Loucy (cell line): ENCODE data around the gene ZNF587B.
A peak's percentile ranks its signal among the peaks of the same experiment; 100 is the strongest.
"Not testable (repeated sequence)": the region's sequence is repeated elsewhere in the genome, so short reads cannot be mapped to it uniquely, and the experiment has no call there.

Source experiments
- H2AFZ ChIP-seq: fragments of 200-600 bp; sonication (generic); 2 replicates; pipeline ENCODE4 v1.6.0; 2016; ENCODE audit warnings: antibody characterized with exemption, mild to moderate bottlenecking, low read length, moderate library complexity
- H3F3A ChIP-seq: fragments of 200-600 bp; 2 replicates; pipeline ENCODE4 v1.6.0; 2016; ENCODE audit warnings: antibody characterized with exemption, low read depth, mild to moderate bottlenecking
- H3K27me3 ChIP-seq: fragments of 200-600 bp; sonication (generic); 2 replicates; pipeline ENCODE4 v1.6.1; 2014; ENCODE audit warnings: low read length, mild to moderate bottlenecking; ENCODE audit not compliant: insufficient read depth, poor library complexity, severe bottlenecking
- H3K36me3 ChIP-seq: fragments of 200-600 bp; sonication (generic); 2 replicates; pipeline ENCODE4 v1.6.1; 2016; ENCODE audit warnings: low read length; ENCODE audit not compliant: insufficient read depth
- H3K4me1 ChIP-seq: fragments of 200-600 bp; sonication (generic); 2 replicates; pipeline ENCODE4 v1.5.1; 2014; ENCODE audit warnings: low read length, mild to moderate bottlenecking; ENCODE audit not compliant: insufficient read depth, poor library complexity, severe bottlenecking
- H3K4me2 ChIP-seq: fragments of 200-600 bp; sonication (generic); 2 replicates; pipeline ENCODE4 v1.6.0; 2014; ENCODE audit warnings: antibody characterized with exemption, low read length, low read depth, mild to moderate bottlenecking; ENCODE audit not compliant: poor library complexity, severe bottlenecking
- H3K4me3 ChIP-seq: fragments of 200-600 bp; sonication (generic); 2 replicates; pipeline ENCODE4 v1.5.1; 2014; ENCODE audit warnings: low read length, mild to moderate bottlenecking, mixed read lengths; ENCODE audit not compliant: poor library complexity, severe bottlenecking
- H3K79me2 ChIP-seq: fragments of 200-600 bp; sonication (generic); 2 replicates; pipeline ENCODE4 v1.6.1; 2014; ENCODE audit warnings: low read length; ENCODE audit not compliant: insufficient read depth
- H3K9ac ChIP-seq: fragments of 200-600 bp; sonication (generic); 2 replicates; pipeline ENCODE4 v1.6.0; 2014; ENCODE audit warnings: mild to moderate bottlenecking, low read depth, low read length, moderate library complexity; ENCODE audit not compliant: poor library complexity, severe bottlenecking
- H3K9me2 ChIP-seq: fragments of 200-600 bp; sonication (generic); replicated peaks from 2 replicates; pipeline ENCODE4 v1.6.1; 2016; ENCODE audit warnings: low read depth, low read length, mixed read lengths
- H3K9me3 ChIP-seq: fragments of 200-600 bp; sonication (generic); 2 replicates; pipeline ENCODE4 v1.6.1; 2014; ENCODE audit warnings: mild to moderate bottlenecking, antibody characterized with exemption, low read length, low read depth; ENCODE audit not compliant: insufficient read depth
- H4K20me1 ChIP-seq: fragments of 200-600 bp; sonication (generic); 2 replicates; pipeline ENCODE4 v1.6.0; 2014; ENCODE audit warnings: antibody characterized with exemption, low read length, mild to moderate bottlenecking; ENCODE audit not compliant: insufficient read depth, poor library complexity, severe bottlenecking
- CTCF ChIP-seq: fragments of 200-600 bp; sonication (generic); conservative IDR thresholded peaks from 2 replicates; pipeline ENCODE4 v1.5.1; 2014; ENCODE audit warnings: mild to moderate bottlenecking, antibody characterized with exemption, low read length
- EZH2phosphoT487 ChIP-seq: fragments of 200-600 bp; IDR thresholded peaks from 2 replicates; pipeline ENCODE4 v1.6.1; 2018; ENCODE audit warnings: antibody characterized with exemption, mild to moderate bottlenecking, moderate library complexity, borderline replicate concordance

The ZNF587B gene

DNA sequence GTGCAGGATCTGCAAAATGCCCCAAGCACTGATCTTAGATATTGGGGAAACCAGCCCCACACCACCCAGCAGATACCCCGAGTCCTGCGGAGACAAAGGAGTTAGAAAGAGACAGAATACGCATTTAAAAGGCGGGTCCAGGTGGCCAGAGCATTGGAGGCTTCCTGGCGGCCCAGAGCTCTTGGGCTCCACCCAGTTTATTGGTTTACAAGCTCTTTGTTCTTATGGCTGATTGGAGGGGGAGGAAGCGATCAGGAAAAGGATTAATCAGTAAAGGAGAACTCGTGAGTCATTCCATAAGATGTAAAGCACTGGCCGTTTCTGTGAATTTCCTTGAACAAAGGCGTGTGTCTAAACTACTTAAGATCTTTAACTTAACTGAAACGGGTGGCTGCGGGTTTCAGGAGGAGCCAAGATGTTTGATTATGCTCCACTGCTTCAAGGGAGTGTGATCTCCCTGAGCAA lies 20.5 kb downstream of the ZNF587B start:
- Histone ChIP-seq H3K9me2 (no peaks in the 10 kb centered on the region), H3K4me2 (peak overlapping the region; percentile 87), H4K20me1 (peaks cover 14% of the 10 kb centered on the region), H3K9me3 (no peaks in the 10 kb centered on the region), H3K9ac (peak overlapping the region; percentile 83), H3K36me3 (no peaks in the 10 kb centered on the region), H3K4me3 (peak overlapping the region; percentile 97), H3K79me2 (peaks cover 35% of the 10 kb centered on the region), H3K4me1 (peaks cover 9% of the 10 kb centered on the region), H2AFZ (no peak overlapping the region), H3K27me3 (no peaks in the 10 kb centered on the region), H3F3A (no peaks in the 10 kb centered on the region)
- TF ChIP-seq EZH2phosphoT487 (no peak), CTCF (no peak)

- H3K36me3 ChIP-seq, H3K9me2 ChIP-seq, H2AFZ ChIP-seq, H3F3A ChIP-seq, H3K4me1 ChIP-seq, H3K27me3 ChIP-seq, H3K9me3 ChIP-seq: not testable (repeated sequence)
- peaks cover 14% of the 10 kb centered on the region for H4K20me1 ChIP-seq
- H3K4me2 ChIP-seq, result peak overlapping the region; percentile 87
- peaks cover 35% of the 10 kb centered on the region for H3K79me2 ChIP-seq
- H3K4me3 ChIP-seq, result peak overlapping the region; percentile 97
- H3K9ac ChIP-seq, result peak overlapping the region; percentile 83
Measured at GRCh38 chr19:57851812-57852603, 21.9 kb downstream of the ZNF587B start.

DNA sequence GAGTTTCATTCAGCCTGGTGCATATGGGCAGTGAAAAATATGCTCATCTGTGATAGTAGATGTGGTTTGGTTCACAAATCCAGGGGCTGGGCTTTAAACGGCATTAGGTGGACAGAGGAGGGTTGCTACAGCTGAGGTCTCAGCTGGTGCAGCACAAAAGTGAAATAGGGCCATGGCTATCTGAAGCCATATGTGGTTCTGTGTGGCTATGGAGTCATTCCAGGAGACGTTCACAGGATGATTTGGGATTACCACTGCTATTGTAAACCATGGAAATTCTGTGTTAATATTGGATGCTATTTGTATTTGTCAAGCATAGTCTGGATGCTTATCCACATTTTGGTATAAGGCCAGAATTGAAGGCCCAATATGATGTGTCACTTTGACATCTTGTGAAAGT lies 24.0 kb downstream of the ZNF587B start:
- H3F3A ChIP-seq, H3K27me3 ChIP-seq, H3K9me2 ChIP-seq, H3K4me3 ChIP-seq, H3K9me3 ChIP-seq, H3K4me2 ChIP-seq, H3K9ac ChIP-seq, H3K4me1 ChIP-seq, H2AFZ ChIP-seq: not testable (repeated sequence)
- H3K36me3 ChIP-seq, result peaks cover 10% of the 10 kb centered on the region; the same call in 1 of the 2 replicates
- peaks cover 35% of the 10 kb centered on the region for H3K79me2 ChIP-seq
- peaks cover 14% of the 10 kb centered on the region for H4K20me1 ChIP-seq

DNA sequence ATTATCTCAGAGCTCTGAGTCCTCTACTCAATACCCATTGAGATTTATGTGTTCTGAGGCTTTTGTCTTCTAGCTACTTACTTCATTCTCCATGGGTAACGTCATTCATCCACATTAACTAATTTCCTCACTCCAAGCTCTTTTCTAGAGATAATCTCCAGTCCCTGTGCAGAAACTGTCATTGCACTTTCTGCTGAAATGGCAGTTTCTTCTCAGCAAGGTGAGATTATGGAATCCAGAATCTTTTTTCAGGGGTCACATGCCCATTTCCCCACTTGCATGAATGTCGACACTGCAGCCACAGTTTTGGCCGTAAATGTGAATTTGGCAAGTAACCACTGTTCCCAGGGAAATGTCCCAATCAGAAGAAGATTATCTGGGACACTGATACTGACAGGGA lies 32.3 kb downstream of the ZNF587B start:
- H3K4me2 ChIP-seq, H3K9ac ChIP-seq, H3K9me3 ChIP-seq, H3K4me3 ChIP-seq, H2AFZ ChIP-seq, H3K27me3 ChIP-seq, H3K9me2 ChIP-seq, H3K79me2 ChIP-seq, H4K20me1 ChIP-seq, H3F3A ChIP-seq, H3K4me1 ChIP-seq: not testable (repeated sequence)
- H3K36me3 ChIP-seq, result peaks cover 67% of the 10 kb centered on the region; the same call in 1 of the 2 replicates
